Fibroblast of lung (primary cell): Measurements from ENCODE around the gene VPS35L. TPM values are rescaled to one million over a fixed set of nuclear protein-coding genes. Genes with fewer than 3 reads are reported as not detected.
"Not testable (repeated sequence)": the region's sequence is repeated elsewhere in the genome, so short reads cannot be mapped to it uniquely, and the experiment has no call there.

Experiments used
- DNase-seq, 2 donors: peaks; one replicate each; pipeline versions ENCODE4 v3.0.0 to v3.0.0-alpha.2; 2010; ENCODE audit warnings: low read depth in 2 of 2
- H2AFZ ChIP-seq: 2 replicates; pipeline ENCODE4 v1.5.1; 2012; ENCODE audit warnings: low read length, control low read depth, inconsistent platforms
- H3K27ac ChIP-seq: 2 replicates; pipeline ENCODE4 v1.5.1; 2011; ENCODE audit warnings: low read length, control low read depth; ENCODE audit not compliant: insufficient read depth
- H3K27me3 ChIP-seq: 2 replicates; pipeline ENCODE4 v1.5.1; 2011; ENCODE audit warnings: mild to moderate bottlenecking, low read length; ENCODE audit not compliant: control insufficient read depth, insufficient read depth
- H3K36me3 ChIP-seq: 2 replicates; pipeline ENCODE4 v1.5.1; 2011; ENCODE audit warnings: low read length; ENCODE audit not compliant: control insufficient read depth, insufficient read depth
- H3K4me1 ChIP-seq: 2 replicates; pipeline ENCODE4 v1.5.1; 2011; ENCODE audit warnings: low read length; ENCODE audit not compliant: control insufficient read depth, insufficient read depth; ENCODE audit errors: extremely low read depth
- H3K4me2 ChIP-seq: 2 replicates; pipeline ENCODE4 v1.5.1; 2011; ENCODE audit warnings: low read length, control low read depth; ENCODE audit not compliant: insufficient read depth; ENCODE audit errors: extremely low read depth
- H3K4me3 ChIP-seq, 4 experiments: fragments of 200-600 bp in 1 of 4; sonication (generic) in 1 of 4; replicated peaks in 1 of 4; 2 replicates each; pipeline ENCODE4 v1.5.1; 2011 to 2016; ENCODE audit warnings: low read length in 4 of 4, low read depth in 3 of 4, mild to moderate bottlenecking in 3 of 4, control low read depth in 2 of 4, inconsistent platforms in 1 of 4, mixed read lengths in 1 of 4; ENCODE audit not compliant: insufficient read depth in 1 of 4; ENCODE audit errors: control extremely low read depth in 1 of 4
- H3K79me2 ChIP-seq: 2 replicates; pipeline ENCODE4 v1.5.1; 2012; ENCODE audit warnings: mild to moderate bottlenecking, low read length, inconsistent platforms; ENCODE audit not compliant: control insufficient read depth, insufficient read depth
- H3K9ac ChIP-seq: 2 replicates; pipeline ENCODE4 v1.5.1; 2011; ENCODE audit warnings: mild to moderate bottlenecking, low read length, control low read depth; ENCODE audit not compliant: insufficient read depth
- H3K9me3 ChIP-seq: 2 replicates; pipeline ENCODE4 v1.5.1; 2012; ENCODE audit warnings: low read depth, low read length; ENCODE audit not compliant: control insufficient read depth, insufficient read depth
- H4K20me1 ChIP-seq: 2 replicates; pipeline ENCODE4 v1.5.1; 2011; ENCODE audit warnings: low read length; ENCODE audit not compliant: control insufficient read depth, insufficient read depth; ENCODE audit errors: extremely low read depth
- CTCF ChIP-seq, 2 donors: IDR thresholded peaks in 1 of 2; conservative IDR thresholded peaks in 1 of 2; 1 replicate in 1 of 2; 2 replicates in 1 of 2; pipeline ENCODE4 v1.5.1; 2011 to 2012; ENCODE audit warnings: low read length in 2 of 2, control low read depth in 1 of 2, inconsistent platforms in 1 of 2, low read depth in 1 of 2, mild to moderate bottlenecking in 1 of 2
- EZH2 ChIP-seq: IDR thresholded peaks from 2 replicates; pipeline ENCODE4 v1.5.1; 2012; ENCODE audit warnings: low read length, control low read depth, mild to moderate bottlenecking; ENCODE audit errors: missing control alignments
- polyA plus RNA-seq, 2 donors: library from polyadenylated mRNA; depleted of rRNA in 1 of 2; stranded (reverse) in 1 of 2; unstranded in 1 of 2; fragments of >200 nt; gene quantifications; 2 replicates each; pipeline ENCODE4 v1.2.1, GENCODE V29; 2011 to 2012; ENCODE audit warnings: missing spikeins in 1 of 2
- total RNA-seq: library from RNA; depleted of rRNA; stranded (reverse); fragments of >200 nt; gene quantifications from 2 replicates; pipeline ENCODE4 v1.2.1, GENCODE V29; 2014

VPS35L gene
- total and polyA plus RNA-seq, 2 donors (not counting 1 experiment from before 2014, with no cell fraction given): 46.7 to 54.7 TPM

GRCh38 chr16:19715566-19715965 is 160.1 kb downstream of the VPS35L start:
- Histone ChIP-seq H3K4me2 (no peak overlapping the region), H3K9me3 (no peaks in the 10 kb centered on the region), H3K4me1 (no peaks in the 10 kb centered on the region), H3K9ac (no peak overlapping the region), H3K36me3 (peaks cover 11% of the 10 kb centered on the region), H3K27me3 (no peaks in the 10 kb centered on the region), H4K20me1 (no peaks in the 10 kb centered on the region), H2AFZ (no peak overlapping the region), H3K79me2 (peaks cover 30% of the 10 kb centered on the region), H3K4me3 (no peak overlapping the region), H3K27ac (no peak overlapping the region)
- DNase-seq: no peak
- no peak for TF ChIP-seq CTCF (conservative IDR thresholded peaks at IDR 0.05 in 1 of 2, IDR thresholded peaks at IDR 0.05 in 1 of 2; ENCODE audit: low read depth in 1 of 2, low read length in 2 of 2)
- no peak for TF ChIP-seq EZH2

- Histone ChIP-seq H3K9ac (no peak overlapping the region), H3K9me3 (no peaks in the 10 kb centered on the region), H4K20me1 (no peaks in the 10 kb centered on the region), H3K27me3 (no peaks in the 10 kb centered on the region), H3K4me1 (no peaks in the 10 kb centered on the region), H3K4me3 (peak overlapping the region in 2 of 4 experiments; percentile 88 to 92), H2AFZ (no peak overlapping the region), H3K27ac (no peak overlapping the region), H3K36me3 (peaks cover 10% of the 10 kb centered on the region), H3K79me2 (peaks cover 30% of the 10 kb centered on the region), H3K4me2 (peak overlapping the region; percentile 70)
- TF ChIP-seq CTCF (conservative IDR thresholded peaks at IDR 0.05 in 1 of 2, IDR thresholded peaks at IDR 0.05 in 1 of 2; ENCODE audit: low read depth in 1 of 2, low read length in 2 of 2): no peak
- no peak for TF ChIP-seq EZH2
- DNase-seq: no peak
Observed at GRCh38 chr16:19716183-19716582, 160.7 kb downstream of the VPS35L start.

- not testable (repeated sequence) for H3K27ac ChIP-seq, H3K4me1 ChIP-seq, DNase-seq, H3K9ac ChIP-seq, H4K20me1 ChIP-seq, H2AFZ ChIP-seq, H3K36me3 ChIP-seq, H3K27me3 ChIP-seq, H3K9me3 ChIP-seq
- peak overlapping the region; percentile 88 to 95 (median 92) for H3K4me3 ChIP-seq
- peaks cover 30% of the 10 kb centered on the region for H3K79me2 ChIP-seq
- H3K4me2 ChIP-seq: peak overlapping the region; percentile 84
Observed at GRCh38 chr16:19716728-19717127, 161.2 kb downstream of the VPS35L start.
